HG02623 (cell line): ENCODE measurements around the gene ARHGAP9.
A peak's percentile ranks its signal among the peaks of the same experiment; 100 is the strongest.
"Not testable (repeated sequence)": the region's sequence is repeated elsewhere in the genome, so short reads cannot be mapped to it uniquely, and the experiment has no call there.

Experiments
- ATAC-seq: cut with Tn5 transposase; IDR thresholded peaks from one replicate; pipeline ENCODE4 v1.9.1; 2021; ENCODE audit warnings: moderate library complexity; ENCODE audit not compliant: unreplicated experiment

ARHGAP9 gene

DNA sequence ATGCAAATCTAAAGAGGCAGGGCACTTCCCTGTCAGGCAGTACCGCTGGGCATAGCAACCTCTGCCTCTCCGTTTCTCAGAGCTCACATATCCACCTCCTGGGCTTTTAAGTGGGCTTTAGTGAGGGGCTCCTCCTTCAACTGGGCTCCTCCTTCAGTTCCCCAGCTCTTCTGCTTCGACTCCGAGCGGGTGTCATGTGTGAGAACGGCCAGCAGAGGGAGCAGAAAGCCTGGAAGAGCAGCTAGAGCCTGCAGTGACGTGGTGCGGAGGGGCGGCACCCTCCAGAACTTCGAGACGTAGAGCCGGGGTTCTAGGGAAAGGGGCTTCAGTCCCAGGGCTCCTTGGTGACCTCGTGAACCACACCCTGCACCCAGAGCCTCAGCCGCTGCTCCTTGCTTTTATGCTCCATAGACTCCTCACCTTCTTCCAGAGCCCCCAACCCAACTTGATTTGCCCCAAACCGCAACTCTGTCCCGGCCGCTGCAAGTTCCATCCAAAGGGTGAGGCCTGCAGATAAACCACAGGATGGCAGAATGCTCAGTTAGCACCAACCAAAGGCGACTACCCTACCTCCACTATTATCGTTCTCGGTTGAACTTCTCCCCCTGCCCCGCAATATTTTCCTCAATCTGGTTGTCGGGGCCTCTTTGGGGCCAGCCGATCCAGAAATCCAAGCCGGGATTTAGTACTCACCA lies 20.5 kb downstream of the ARHGAP9 start:
- ATAC-seq = peak; percentile 43

DNA sequence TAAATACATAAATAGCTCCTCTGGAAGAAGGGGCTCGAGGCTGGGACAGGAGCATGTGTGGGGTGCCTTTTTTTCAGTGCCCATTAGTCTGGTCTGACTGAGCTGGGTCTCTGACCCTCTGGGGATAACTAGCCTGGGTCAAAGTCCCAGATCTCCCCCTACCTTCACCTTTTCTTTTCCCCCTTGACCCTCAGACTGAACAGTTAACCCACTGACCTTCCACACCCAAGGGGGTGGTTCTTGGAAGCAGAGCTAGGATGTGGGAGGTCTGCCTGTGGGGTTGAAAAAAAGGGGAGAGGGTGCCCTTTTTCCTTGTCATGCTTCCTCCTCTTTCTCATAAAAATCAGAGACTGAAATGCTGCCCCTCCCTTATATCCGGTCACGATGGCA lies 21.0 kb downstream of the ARHGAP9 start:
- ATAC-seq = no peak

DNA sequence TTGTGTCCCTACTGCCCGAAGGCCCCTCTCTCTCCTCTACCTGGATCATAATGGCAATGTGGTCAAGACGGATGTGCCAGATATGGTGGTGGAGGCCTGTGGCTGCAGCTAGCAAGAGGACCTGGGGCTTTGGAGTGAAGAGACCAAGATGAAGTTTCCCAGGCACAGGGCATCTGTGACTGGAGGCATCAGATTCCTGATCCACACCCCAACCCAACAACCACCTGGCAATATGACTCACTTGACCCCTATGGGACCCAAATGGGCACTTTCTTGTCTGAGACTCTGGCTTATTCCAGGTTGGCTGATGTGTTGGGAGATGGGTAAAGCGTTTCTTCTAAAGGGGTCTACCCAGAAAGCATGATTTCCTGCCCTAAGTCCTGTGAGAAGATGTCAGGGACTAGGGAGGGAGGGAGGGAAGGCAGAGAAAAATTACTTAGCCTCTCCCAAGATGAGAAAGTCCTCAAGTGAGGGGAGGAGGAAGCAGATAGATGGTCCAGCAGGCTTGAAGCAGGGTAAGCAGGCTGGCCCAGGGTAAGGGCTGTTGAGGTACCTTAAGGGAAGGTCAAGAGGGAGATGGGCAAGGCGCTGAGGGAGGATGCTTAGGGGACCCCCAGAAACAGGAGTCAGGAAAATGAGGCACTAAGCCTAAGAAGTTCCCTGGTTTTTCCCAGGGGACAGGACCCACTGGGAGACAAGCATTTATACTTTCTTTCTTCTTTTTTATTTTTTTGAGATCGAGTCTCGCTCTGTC lies 22.8 kb downstream of the ARHGAP9 start:
- no peak for ATAC-seq

DNA sequence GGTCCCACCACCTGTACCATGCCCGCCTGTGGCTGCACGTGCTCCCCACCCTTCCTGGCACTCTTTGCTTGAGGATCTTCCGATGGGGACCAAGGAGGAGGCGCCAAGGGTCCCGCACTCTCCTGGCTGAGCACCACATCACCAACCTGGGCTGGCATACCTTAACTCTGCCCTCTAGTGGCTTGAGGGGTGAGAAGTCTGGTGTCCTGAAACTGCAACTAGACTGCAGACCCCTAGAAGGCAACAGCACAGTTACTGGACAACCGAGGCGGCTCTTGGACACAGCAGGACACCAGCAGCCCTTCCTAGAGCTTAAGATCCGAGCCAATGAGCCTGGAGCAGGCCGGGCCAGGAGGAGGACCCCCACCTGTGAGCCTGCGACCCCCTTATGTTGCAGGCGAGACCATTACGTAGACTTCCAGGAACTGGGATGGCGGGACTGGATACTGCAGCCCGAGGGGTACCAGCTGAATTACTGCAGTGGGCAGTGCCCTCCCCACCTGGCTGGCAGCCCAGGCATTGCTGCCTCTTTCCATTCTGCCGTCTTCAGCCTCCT lies 23.4 kb downstream of the ARHGAP9 start:
- ATAC-seq = no peak

DNA sequence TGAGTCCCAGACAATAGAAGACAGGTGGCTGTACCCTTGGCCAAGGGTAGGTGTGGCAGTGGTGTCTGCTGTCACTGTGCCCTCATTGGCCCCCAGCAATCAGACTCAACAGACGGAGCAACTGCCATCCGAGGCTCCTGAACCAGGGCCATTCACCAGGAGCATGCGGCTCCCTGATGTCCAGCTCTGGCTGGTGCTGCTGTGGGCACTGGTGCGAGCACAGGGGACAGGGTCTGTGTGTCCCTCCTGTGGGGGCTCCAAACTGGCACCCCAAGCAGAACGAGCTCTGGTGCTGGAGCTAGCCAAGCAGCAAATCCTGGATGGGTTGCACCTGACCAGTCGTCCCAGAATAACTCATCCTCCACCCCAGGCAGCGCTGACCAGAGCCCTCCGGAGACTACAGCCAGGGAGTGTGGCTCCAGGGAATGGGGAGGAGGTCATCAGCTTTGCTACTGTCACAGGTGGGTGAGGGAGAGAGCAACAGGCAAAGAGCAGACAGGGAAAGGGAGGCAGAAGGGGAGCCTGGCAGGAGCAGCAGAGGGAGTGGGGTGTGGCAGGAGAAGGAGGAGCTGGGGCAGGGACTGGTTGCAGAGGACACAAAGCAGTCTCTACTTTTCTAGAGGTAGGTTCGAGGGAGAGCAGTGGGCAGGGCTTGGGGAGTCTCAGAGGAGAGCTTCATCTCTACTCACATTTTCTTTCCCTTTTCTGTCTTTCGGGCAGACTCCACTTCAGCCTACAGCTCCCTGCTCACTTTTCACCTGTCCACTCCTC lies 24.1 kb downstream of the ARHGAP9 start:
- no peak for ATAC-seq

DNA sequence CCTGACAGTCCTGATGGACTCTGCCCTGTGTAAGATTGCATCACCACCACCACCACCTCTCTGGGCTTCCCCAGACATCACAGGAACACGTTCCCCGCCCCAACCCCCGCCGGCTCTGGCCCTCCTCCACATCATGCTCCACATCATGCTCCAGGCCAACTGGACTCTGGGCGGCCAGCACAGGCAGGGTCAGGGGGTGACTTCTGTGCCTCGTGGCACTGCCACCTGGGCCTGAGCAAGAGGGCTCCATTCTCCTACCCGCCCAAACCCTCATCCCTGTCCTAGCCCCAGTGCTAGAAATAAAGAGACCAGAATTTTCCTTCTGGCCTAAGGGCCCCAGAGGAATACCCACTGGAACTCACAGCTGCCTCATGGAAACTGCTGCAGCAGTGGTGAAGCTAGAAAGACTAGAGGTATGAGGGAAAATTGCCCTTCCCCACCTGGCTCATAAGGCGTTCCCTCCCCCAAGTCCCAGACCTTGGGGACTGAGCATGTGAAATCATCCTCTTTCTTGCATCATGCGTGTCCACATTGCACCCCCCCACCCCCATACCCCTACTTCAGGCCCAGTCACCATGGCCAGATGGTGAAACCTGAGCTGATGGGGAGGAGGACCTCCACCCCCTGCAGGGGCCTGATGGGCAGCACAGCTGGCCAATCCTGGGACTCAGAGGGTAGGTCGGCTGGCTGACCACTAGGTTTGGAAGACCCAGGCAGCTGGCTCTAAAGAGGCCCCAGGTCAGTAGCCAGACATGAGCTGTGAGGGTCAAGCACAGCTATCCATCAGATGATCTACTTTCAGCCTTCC lies 24.9 kb downstream of the ARHGAP9 start, which contains the start of gene INHBE:
TSS of gene INHBE (plus strand) at position 742 of the 808 bp plus-strand sequence. CDS start 230 bp downstream, outside the sequence.
- no peak for ATAC-seq

DNA sequence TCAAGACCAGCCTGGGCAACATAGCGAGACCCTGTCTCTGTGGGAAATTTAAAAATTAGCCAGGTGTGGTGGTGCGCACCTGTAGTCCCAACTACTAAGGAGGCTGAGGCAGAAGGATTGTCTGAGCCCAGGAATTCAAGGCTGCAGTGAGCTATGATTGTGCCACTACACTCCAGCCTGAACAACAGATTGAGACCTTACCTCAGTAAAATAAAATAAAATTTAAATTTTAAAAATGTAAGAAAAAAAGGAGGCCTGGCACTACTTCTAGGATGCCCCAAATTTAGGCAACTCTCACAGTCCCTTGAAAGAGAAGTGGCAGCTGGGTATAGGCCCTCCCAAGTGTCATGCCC lies 25.5 kb downstream of the ARHGAP9 start:
- ATAC-seq = no peak

DNA sequence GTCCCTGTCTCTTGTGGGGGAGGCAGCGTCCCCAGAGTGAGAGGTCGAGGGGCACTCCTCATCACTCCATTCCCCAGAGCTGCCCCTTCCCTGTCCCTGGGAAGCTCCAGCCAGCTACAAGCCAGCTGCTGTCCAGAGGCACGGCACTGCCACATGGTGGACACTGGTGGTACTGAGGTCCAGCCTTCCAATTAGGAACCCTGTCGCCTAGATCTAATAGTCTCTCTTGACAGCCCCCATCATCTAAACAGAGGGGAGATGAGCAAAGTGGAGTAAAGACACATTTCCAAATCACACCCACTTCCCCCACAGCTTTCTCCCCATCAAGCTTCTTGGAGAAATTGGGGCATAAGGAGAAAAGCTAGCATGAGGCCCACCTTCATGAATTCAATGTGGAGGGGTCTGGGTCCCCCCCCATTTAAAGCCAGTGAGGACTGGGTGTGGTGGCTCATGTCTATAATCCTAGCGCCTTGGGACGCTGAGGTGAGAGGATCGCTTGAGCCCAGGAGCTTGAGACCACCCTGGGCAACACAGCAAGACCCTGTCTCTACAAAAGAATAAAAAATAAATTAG lies 26.6 kb downstream of the ARHGAP9 start:
- no peak for ATAC-seq

DNA sequence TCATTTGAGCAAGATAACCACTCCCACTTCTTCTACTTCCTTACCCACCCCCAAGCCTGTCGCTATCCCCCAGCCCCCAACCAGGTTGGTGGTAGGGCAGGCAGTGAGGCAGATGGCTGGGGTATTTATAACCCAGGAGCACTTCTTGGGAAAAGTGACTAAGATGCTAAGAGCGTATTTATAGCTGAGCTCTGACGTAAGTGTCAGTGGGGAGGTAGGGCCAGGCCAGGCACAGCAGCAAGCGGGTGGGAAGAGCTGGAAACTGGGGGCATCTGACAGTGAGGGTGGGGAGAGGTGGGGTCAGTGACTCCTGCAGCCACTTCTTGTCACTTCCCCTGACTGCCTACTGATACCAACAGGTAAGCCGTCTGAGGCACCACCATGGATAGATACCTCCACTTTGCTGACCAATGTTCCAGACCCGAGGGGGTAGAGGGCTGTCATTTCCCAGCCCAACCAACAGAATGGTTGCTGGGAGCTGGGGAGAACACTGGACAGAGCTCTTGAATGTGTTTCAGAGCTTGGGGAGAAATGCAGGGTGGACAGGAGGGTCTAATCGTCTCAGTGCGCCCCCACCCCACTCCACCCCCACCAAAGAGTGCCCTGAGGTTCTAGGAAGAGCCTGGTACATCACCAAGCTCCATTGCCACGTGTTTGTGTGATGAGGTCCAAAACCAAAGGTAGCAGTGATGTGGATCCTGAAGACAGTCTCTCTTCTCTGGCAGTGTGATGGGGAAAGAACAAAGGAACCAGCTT lies 27.3 kb downstream of the ARHGAP9 start:
- ATAC-seq = no peak

DNA sequence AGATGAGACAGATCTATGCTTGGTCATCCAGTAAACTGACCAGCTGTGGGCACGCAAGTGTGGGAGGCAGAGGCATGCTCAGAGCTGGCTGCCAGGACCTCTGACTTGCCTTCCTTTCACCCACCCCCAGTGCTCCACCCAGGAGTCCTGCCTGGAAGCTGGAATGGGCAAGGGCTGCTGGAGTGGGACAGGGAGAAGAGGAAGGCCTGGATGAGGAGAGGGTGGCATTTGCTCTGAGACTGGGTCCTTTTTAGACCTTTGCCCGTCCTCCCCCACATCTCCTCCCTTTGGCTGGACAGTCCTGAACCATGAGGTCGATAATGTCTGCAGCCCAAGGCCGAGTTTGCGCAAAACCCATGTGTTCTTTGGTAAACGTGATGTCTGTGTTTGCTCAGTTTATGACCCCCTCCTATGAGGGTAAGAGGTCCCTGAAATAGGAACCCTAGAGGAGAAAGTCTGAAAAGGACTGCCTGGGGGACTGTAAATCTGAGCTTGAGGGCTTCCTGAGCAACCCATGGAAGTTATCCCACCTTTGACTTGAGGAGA lies 28.4 kb downstream of the ARHGAP9 start:
- ATAC-seq = no peak

DNA sequence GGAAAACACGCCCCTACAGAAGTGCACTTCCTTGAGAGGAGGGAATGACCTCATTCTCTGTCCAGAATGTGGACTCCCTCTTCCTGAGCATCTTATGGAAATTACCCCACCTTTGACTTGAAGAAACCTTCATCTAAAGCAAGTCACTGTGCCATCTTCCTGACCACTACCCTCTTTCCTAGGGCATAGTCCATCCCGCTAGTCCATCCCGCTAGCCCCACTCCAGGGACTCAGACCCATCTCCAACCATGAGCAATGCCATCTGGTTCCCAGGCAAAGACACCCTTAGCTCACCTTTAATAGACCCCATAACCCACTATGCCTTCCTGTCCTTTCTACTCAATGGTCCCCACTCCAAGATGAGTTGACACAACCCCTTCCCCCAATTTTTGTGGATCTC lies 29.6 kb downstream of the ARHGAP9 start:
- no peak for ATAC-seq

DNA sequence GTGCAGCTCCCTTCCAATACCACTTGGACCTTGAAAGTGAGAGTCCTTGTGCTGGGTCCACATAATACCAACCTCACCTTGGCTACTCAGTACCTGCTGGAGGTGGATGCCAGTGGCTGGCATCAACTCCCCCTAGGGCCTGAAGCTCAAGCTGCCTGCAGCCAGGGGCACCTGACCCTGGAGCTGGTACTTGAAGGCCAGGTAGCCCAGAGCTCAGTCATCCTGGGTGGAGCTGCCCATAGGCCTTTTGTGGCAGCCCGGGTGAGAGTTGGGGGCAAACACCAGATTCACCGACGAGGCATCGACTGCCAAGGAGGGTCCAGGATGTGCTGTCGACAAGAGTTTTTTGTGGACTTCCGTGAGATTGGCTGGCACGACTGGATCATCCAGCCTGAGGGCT lies 30.3 kb downstream of the ARHGAP9 start:
- no peak for ATAC-seq

DNA sequence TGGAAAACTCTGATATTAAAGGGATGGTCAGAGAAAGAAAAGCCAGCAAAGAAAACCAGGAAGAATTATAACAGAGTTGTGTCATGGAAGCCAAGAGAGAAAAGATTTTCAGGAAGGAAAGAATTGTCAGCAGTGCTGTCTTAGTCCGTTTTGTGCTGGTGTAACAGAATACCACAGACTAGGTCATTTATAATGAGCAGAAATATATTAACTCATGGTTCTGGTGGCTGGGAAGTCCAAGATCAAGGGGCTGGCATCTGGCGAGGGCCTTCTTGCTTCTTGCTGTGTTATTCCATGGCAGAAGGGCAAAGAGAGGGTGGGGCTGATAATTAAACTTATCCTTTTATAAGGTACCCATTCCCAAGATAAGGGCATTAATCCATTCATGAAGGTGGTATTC lies 31.0 kb downstream of the ARHGAP9 start:
- ATAC-seq = no peak

DNA sequence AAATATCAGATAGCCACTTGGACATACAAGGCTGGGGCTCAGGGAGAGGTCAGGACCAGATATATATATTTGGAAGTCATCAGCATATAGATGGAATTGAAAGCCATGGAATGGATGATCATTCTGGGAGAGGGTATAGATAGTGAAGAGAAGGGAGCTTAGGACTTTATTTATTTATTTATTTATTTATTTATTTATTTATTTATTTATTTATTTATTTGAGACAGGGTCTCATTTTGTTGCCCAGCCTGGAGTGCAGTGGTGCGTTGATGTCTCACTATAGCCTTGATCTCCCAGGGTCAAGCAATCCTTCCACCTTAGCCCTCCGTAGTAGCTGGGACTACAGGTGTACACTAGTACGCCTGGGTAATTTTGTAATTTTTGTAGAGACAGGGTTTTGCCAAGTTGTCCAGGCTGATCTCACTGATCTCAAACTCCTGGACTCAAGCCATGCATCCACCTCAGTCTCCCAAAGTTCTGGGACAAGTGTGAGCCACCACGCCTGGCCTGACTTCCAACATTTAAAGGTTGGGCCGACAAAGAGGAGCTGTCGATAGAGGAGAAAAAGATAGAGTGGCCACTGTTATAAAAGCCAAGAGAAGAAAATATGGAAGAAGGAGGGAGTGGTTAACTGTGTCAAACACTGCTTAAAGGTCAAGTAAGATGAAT lies 33.2 kb downstream of the ARHGAP9 start:
- no peak for ATAC-seq

DNA sequence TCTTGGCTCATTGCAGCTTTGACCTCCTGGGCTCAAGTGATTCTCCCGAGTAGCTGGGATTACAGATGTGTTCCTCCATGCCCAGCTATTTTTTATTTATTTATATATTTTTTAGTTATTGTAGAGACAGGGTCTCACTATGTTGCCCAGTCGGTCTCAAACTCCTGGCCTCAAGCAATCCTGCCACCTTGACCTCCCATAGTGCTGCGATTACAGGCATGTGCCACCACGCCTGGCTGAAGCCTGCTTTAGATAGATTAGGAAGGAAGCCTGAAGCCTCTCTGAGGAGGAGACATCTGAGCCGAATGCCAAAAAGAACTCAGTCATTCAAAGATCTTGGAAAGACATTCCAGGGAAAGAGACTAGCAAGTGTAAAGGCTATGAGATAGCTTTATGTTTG lies 34.9 kb downstream of the ARHGAP9 start:
- ATAC-seq = no peak

DNA sequence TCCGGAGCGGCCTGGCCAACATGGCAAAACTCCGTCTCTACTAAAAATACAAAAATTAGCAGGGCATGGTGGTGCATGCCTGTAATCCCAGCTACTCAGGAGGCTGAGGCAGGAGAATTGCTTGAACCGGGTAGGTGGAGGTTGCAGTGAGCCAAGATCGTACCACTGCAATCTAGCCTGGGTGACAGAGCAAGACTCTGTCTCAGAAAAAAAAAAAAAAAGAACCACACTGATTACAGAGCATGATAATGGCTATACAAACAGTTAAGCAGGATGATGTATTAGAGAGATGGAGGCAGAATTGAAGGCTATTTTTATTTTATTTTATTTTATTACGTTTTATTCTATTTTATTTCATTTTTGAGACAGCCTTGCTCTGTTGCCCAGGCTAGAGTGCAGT lies 35.3 kb downstream of the ARHGAP9 start:
- not testable (repeated sequence) for ATAC-seq

DNA sequence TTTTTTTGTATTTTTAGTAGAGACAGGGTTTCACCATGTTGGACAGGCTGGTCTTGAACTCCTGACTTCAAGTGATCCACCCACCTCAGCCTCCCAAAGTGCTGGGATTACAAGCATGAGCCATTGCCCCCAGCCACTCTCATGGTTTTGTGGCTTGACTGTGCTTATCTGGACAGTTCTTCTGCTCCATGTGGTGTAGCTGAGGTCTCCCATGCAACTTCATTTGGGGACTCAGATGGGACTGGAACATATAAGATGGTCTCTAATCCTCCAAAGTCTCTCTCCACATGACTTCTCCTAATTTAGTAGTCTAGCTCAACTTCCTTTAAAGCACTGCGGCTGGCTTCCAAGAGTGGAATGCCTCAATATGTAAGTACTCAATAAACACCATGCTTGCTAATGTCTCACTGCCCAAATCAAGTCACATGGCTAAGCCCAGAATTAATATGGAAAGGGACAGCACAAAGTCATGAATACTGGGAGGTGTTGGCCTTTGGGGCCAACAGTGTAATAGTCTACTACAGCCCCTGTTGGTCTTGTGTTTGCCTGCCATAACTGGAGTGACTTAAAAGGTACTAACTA lies 37.7 kb downstream of the ARHGAP9 start:
- ATAC-seq = no peak

DNA sequence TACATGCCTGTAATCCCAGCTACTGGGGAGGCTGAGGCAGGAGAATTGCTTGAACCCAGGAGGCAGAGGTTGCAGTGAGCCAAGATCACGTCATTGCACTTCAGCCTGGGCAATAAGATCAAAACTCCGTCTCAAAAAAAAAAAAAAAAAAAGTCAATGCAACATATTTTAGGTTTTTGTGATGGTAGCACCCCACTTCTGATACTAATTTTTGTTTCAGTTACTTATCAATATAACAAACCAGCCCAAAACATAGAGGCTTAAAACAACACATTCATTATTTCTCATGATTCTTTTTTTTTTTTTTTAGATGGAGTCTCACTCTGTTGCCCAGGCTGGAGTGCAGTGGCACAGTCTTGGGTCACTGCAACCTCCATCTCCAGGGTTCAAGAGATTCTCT lies 38.3 kb downstream of the ARHGAP9 start:
- ATAC-seq = not testable (repeated sequence)
